ENCODE data around the gene TBCD. TPM values are rescaled to one million over a fixed set of nuclear protein-coding genes. Genes with fewer than 3 reads are reported as not detected.
"Not testable (repeated sequence)": the region's sequence is repeated elsewhere in the genome, so short reads cannot be mapped to it uniquely, and the experiment has no call there.

Gene TBCD
- total RNA-seq, 2 donors from 2014 or later, result 66.5 to 166 TPM

DNA sequence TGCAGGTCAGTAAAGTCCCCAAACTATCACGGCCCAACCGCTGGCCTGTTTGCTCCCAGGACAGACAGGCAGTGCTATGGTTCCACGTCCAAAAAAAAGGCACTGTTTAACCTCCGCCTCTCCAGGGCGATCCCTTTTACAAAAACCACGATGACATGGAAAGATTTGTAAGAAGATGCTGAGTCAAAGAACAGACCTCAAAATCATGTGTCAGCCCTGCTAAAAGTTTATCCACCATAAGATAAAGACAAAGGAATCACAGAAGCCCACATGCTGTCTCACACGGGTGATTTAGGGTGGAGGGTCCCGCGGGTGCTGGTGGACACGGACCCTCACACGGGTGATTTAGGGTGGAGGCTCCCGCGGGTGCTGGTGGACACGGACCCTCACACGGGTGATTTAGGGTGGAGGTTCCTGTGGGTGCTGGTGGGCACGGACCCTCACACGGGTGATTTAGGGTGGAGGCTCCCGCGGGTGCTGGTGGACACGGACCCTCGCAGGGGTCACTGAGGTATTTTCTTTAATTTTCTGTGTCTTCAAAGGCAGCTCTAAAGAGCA is 210.4 kb downstream of the TBCD start:
- peaks cover 3% of the 10 kb centered on the region for H3K9me3 Mint-ChIP-seq
- peaks cover 5 to 8% of the 10 kb centered on the region in 2 donors for H3K4me1 Mint-ChIP-seq (ENCODE audit: low read depth in 2 of 2)
- H3K36me3 Mint-ChIP-seq, result no peaks in the 10 kb centered on the region
- no peak for ATAC-seq
- no peak for DNase-seq (ENCODE audit: low spot score)
- no peak overlapping the region for H3K27ac Mint-ChIP-seq
- H3K27me3 Mint-ChIP-seq, result no peaks in the 10 kb centered on the region
- no peak overlapping the region for H3K4me3 Mint-ChIP-seq

DNA sequence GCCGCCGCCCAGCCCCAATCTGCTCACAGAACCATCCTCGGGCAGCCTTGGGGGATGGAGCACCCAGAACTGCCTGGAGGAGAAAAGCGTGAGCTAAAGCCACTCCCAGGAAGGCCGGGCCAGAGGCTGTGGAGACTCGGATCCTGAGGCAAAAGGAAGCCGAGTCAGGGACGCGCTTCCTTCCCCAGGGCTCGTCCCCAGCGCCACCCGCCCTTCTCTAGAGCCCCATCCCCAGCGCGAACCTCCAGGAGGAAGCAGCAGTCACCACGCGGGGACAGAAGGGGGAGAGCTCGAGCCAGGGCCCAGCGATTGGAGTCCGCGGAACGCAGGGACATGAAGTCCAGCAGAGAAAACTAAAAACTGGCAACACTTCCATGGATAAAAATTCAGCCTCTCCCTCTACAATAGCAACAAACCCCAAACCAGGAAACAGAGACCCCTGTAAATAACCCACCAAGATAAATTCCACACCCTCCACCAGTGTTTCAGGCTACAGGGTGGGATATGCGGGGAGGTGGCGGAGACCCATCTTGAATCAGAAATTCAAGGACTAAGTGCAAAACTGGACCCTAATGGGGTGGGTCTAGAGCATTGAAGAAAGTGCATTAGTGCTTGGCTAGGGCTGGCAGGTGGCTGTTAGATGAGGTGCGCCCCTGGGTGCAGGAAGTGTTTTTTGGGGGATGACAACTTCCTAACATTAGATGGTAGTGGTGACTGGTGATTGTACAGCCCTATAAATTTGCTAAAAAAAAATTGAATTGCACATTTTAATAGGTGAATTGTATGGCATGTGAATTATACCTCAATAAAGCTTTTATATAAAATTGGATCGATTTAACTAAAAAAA is 211.5 kb downstream of the TBCD start:
- H3K9me3 Mint-ChIP-seq, result peaks cover 3% of the 10 kb centered on the region
- H3K4me3 Mint-ChIP-seq, result no peak overlapping the region
- no peaks in the 10 kb centered on the region for H3K27me3 Mint-ChIP-seq
- peak; percentile 58 to 74 for ATAC-seq
- no peak for DNase-seq (ENCODE audit: low spot score)
- no peak overlapping the region for H3K27ac Mint-ChIP-seq
- H3K36me3 Mint-ChIP-seq, result no peaks in the 10 kb centered on the region
- peaks cover 5 to 8% of the 10 kb centered on the region in 2 donors for H3K4me1 Mint-ChIP-seq (ENCODE audit: low read depth in 2 of 2)

DNA sequence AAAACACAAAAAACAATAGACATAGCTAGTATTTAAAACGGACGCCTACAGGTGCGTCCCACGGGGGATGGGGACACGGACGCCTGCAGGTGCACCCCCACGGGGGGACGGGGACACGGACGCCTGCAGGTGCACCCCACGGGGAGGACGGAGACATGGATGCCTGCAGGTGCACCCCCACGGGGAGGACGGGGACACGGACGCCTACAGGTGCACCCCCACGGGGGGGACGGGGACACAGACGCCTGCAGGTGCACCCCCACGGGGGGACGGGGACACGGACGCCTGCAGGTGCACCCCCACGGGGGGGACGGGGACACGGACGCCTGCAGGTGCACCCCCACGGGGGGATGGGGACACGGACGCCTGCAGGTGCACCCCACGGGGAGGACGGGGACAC is 212.6 kb downstream of the TBCD start:
- H3K4me1 Mint-ChIP-seq (ENCODE audit: low read depth in 2 of 2); DNase-seq (ENCODE audit: low spot score); H3K27ac Mint-ChIP-seq; ATAC-seq; H3K36me3 Mint-ChIP-seq; H3K9me3 Mint-ChIP-seq; H3K27me3 Mint-ChIP-seq; H3K4me3 Mint-ChIP-seq: not testable (repeated sequence)

DNA sequence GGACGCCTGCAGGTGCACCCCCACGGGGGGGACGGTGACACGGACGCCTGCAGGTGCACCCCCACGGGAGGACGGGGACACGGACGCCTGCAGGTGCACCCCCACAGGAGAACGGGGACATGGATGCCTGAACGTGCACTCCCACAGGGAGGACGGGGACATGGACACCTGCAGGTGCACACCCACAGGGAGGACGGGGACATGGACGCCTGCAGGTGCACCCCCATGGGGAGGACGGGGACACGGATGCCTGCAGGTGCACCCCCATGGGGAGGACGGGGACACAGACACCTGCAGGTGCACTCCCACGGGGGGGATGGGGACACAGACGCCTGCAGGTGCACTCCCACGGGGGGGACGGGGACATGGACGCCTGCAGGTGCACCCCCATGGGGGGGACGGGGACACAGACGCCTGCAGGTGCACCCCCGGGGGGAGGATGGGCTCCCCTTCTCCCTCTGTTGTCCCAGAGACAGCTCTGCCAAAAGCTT is 213.0 kb downstream of the TBCD start:
- H3K27ac Mint-ChIP-seq, result no peak overlapping the region
- H3K36me3 Mint-ChIP-seq, result no peaks in the 10 kb centered on the region
- no peak for ATAC-seq
- no peaks in the 10 kb centered on the region for H3K27me3 Mint-ChIP-seq
- H3K4me3 Mint-ChIP-seq, result no peak overlapping the region
- H3K9me3 Mint-ChIP-seq, result no peaks in the 10 kb centered on the region
- peaks cover 4 to 5% of the 10 kb centered on the region in 2 donors for H3K4me1 Mint-ChIP-seq (ENCODE audit: low read depth in 2 of 2)
- DNase-seq (ENCODE audit: low spot score), result no peak

DNA sequence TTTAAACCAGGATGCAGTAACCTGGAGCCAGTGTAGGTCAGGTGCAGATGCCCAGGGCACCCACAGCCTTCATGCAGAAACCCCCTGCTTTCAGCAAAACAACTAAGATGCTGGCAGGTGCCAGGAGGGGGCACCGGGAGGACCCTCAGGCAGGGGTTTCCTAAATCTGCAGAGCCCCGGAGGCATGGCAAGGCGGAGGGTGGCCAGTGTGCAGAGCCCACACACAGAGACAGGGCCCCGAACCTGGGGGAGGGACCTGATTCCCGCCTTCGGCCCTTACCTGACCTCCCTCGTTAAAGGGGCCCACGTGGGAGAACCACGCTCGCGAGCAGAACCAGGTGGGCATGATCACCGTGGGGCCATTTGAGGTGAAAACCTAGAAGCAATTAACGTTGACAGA is 213.5 kb downstream of the TBCD start:
- DNase-seq (ENCODE audit: low spot score) (no peak), ATAC-seq (no peak)
- Mint-ChIP-seq H3K4me3 (no peak overlapping the region), H3K27ac (no peak overlapping the region), H3K27me3 (no peaks in the 10 kb centered on the region), H3K36me3 (no peaks in the 10 kb centered on the region), H3K4me1 (ENCODE audit: low read depth in 2 of 2) (peaks cover 4 to 5% of the 10 kb centered on the region in 2 donors), H3K9me3 (no peaks in the 10 kb centered on the region)

DNA sequence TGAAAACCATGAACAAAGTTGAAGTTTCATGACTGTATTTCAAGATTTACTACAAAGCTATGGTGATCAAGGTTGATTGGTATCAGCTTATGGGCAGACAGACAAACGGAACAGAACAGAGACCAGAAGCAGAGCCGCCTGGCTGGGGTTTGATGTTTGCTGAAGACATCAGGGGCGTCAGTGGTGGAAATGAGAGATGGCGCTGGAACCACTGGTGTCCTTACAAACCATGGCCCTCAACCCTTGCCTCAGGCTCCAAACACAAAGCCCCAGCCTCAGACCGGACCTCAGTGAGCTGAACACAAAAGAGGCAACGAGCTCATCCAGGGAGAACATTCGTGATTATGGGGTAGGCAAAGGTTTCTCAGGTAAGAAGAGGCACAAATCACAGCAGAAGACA is 214.6 kb downstream of the TBCD start:
- H3K4me3 Mint-ChIP-seq, result no peak overlapping the region
- H3K4me1 Mint-ChIP-seq (ENCODE audit: low read depth in 2 of 2), result peaks cover 4 to 5% of the 10 kb centered on the region in 2 donors
- no peaks in the 10 kb centered on the region for H3K36me3 Mint-ChIP-seq
- no peaks in the 10 kb centered on the region for H3K9me3 Mint-ChIP-seq
- DNase-seq (ENCODE audit: low spot score), result no peak
- no peaks in the 10 kb centered on the region for H3K27me3 Mint-ChIP-seq
- H3K27ac Mint-ChIP-seq, result no peak overlapping the region
- ATAC-seq, result no peak

DNA sequence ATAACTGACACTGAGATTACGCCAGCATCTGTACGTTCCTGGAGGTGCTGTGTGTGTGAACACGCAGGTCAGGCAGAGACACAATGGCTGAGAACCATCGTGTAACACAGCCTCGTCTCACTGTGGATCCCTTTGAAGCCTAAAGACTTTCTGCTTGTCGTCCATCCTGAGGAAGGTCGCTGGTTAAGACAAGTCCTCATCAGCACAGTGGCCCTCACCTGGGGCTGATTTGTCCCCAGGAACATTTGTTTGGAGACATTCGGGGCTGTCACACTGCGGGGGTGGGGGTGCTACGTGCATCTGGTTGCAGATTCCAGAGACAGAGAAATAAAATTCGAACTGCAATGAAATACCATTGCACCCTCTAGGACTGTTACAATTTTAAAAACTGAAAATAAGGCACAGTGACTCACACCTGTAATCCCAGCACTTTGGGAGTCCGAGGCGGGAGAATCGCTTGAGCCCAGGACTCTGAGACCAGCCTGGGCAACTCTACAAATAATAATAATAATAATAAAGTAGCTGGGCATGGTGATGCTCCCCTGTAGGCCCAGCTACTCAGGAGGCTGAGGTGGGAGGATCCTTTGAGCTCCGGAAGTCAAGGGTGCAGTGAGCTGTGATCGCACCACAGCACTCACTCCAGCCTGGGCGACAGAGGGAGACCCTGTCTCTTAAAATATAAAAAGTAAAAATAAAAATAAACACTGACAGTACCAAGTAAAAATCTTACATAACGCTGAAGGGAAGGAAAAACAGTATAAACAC is 215.6 kb downstream of the TBCD start:
- Mint-ChIP-seq H3K27me3 (no peaks in the 10 kb centered on the region), H3K27ac (no peak overlapping the region)

DNA sequence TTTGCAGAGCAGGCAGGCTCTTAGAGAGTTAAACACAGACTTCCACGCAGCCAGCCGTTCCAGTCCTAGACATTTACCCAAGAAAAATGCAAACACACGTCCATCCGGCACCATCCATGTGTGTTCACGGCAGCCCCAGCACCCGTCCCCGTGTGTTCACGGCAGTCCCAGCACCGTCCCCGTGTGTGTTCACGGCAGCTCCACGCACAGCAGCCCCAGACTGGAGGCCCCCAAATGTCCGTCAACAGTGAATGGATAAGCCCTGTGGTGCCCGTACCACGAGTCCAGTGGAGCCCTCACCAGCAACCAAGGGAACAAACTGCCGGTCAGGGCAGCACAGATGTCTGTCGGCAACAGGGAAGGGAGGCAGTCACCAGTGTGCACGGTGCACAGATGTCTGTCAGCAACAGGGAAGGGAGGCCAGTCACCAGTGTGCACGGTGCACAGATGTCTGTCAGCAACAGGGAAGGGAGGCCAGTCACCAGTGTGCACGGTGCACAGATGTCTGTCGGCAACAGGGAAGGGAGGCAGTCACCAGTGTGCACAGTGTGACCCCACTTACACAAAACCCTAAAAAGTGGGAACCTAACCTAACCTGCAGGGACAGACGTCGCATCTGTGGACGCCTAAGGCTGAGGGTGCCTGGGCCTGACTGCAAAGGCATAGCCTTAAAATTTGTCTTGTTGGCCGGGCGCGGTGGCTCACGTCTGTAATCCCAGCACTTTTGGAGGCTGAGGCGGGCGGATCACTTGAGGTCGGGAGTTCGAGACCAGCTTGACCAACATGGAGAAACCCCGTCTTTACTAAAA is 216.4 kb downstream of the TBCD start:
- not testable (repeated sequence) for H3K4me3 Mint-ChIP-seq; H3K27ac Mint-ChIP-seq; H3K9me3 Mint-ChIP-seq; DNase-seq (ENCODE audit: low spot score); ATAC-seq; H3K27me3 Mint-ChIP-seq; H3K4me1 Mint-ChIP-seq (ENCODE audit: low read depth in 2 of 2); H3K36me3 Mint-ChIP-seq

More for the DNA sequence above, 215.6 kb downstream of the TBCD start:
- Mint-ChIP-seq H3K9me3 (no peaks in the 10 kb centered on the region), H3K4me1 (ENCODE audit: low read depth in 2 of 2) (peaks cover 4 to 5% of the 10 kb centered on the region in 2 donors), H3K36me3 (no peaks in the 10 kb centered on the region), H3K4me3 (no peak overlapping the region)
- DNase-seq (ENCODE audit: low spot score) (no peak), ATAC-seq (no peak)

DNA sequence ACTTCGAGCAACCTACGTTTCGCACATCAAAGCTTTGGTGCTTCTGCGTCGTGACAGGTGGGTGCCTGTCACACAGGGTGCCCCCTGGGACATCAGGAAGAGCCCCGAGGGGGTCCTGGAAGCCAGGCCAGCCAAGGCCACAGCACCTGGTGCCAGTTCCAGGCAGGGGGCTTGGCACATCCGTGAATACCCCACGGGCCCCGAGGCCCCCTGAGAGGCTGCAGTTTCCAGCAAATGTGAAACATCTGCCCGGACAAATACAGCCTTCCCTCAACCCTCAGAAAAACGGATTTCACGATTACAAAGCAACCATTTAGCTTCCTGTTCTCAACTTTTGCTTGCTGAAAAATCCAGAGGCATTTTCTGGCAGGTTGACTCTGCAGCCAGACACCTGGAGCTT is 218.2 kb downstream of the TBCD start:
- ATAC-seq, result no peak
- Mint-ChIP-seq H3K9me3 (no peaks in the 10 kb centered on the region), H3K27me3 (no peaks in the 10 kb centered on the region), H3K27ac (no peak overlapping the region), H3K4me1 (ENCODE audit: low read depth in 2 of 2) (no peaks in the 10 kb centered on the region), H3K36me3 (no peaks in the 10 kb centered on the region), H3K4me3 (no peak overlapping the region)
- no peak for DNase-seq (ENCODE audit: low spot score)

DNA sequence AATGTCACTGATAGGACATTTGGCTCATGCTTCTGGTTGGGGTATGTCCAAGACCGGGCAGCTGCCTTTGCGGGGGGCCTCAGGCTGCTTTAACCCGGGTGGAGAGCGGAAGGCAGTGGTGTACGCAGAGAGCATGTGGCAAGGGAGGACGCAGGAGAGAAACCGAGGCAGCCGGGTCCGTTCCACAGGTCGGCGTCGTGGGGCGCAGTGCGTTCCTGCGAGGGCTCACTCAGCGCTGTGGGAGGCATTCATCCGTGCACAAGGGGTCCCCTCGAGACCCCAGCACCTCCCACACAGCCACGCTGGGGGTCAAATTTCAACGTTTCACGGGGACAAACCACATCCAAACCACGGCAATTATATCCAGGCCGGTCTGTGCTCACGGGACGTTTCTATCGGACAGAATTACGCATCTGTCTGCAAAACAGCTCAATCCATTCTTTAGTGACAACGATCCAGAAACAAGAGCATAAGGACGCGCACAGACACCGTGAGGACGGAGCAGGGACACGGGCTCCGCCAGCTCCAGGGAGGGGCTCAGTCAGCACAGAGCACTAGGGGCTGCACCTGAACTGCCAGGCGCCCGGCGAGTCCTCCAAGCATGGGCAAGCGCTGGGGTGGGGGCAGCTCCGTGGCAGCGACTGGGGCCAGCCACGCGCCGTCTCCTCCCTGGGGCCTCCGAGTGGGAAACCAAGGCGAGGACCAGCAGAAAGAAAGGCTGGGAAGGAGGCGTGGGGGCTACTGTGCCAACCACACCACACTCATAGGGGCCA is 219.1 kb downstream of the TBCD start:
- H3K4me1 Mint-ChIP-seq (ENCODE audit: low read depth in 2 of 2), result no peaks in the 10 kb centered on the region
- H3K27ac Mint-ChIP-seq, result no peak overlapping the region
- no peaks in the 10 kb centered on the region for H3K36me3 Mint-ChIP-seq

DNA sequence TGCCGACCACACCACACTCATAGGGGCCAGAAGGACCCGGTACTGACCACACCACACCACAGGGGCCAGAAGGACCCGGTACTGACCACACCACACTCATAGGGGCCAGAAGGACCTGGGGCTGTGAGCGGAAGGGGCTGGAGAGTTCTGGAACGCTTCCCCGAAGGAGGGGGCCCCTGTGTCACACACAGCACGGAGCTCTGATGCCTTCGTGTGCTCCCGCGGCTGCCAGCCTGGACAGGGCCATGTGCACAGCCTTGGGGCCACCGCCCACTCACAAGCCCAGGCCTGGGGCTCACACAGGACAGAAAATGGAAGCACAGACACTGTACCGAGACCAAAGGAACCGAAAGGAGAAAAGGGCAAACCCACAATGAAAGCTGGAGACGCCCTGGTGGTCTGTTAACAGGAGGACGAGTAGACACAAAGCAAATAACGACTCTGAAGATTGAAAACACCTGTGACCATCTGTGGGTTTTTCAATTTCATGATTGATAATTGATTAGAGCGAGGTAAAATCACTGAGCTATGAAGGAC is 221.0 kb downstream of the TBCD start:
- H3K4me3 Mint-ChIP-seq, result no peak overlapping the region
- H3K27me3 Mint-ChIP-seq, result no peaks in the 10 kb centered on the region

More for the DNA sequence above, 219.1 kb downstream of the TBCD start:
- no peaks in the 10 kb centered on the region for H3K27me3 Mint-ChIP-seq
- H3K4me3 Mint-ChIP-seq, result no peak overlapping the region
- ATAC-seq (no peak), DNase-seq (ENCODE audit: low spot score) (no peak)
- H3K9me3 Mint-ChIP-seq, result no peaks in the 10 kb centered on the region

DNA sequence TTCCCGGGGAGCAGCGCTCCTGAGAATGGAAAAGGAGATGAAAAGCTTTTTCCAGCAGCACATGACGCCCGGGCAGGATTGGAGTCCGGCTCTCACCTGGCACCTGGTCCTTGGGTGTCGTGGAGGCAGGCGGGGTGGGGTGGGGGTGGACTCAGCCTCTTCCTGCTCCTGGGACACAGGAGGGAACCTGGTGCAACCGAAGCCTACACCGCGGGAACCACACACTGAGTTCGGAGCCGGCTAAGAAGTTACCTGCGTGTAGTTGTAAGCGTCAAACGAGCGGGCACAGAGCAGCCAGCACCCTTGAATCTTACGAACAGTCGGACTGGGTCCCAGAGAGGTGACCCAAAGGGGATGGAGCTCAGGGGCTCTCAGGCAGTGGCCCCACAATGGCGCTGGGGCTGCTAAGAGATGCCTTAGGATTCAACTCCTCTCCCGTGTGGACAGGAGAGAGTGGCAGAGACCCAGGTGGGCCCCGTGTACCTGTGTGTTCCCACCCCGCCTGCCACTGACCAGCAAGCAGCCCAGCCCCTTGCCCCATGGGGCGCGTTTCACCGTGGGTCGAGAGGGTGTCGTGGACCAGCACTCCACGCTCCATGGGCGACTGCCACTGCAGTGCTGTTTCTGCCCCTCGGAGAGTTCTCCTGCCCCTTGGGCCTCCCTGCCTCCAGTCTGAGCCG is 221.7 kb downstream of the TBCD start:
- no peaks in the 10 kb centered on the region for H3K9me3 Mint-ChIP-seq
- no peaks in the 10 kb centered on the region for H3K27me3 Mint-ChIP-seq
- H3K27ac Mint-ChIP-seq, result no peak overlapping the region
- ATAC-seq (no peak), DNase-seq (ENCODE audit: low spot score) (no peak)
- H3K36me3 Mint-ChIP-seq, result no peaks in the 10 kb centered on the region
- no peak overlapping the region for H3K4me3 Mint-ChIP-seq
- H3K4me1 Mint-ChIP-seq (ENCODE audit: low read depth in 2 of 2), result peaks cover 4 to 7% of the 10 kb centered on the region in 2 donors

More for the DNA sequence above, 221.0 kb downstream of the TBCD start:
- ATAC-seq (no peak), DNase-seq (ENCODE audit: low spot score) (no peak)
- Mint-ChIP-seq H3K27ac (no peak overlapping the region), H3K36me3 (no peaks in the 10 kb centered on the region), H3K9me3 (no peaks in the 10 kb centered on the region), H3K4me1 (ENCODE audit: low read depth in 2 of 2) (peaks cover 0 to under 1% of the 10 kb centered on the region in 2 donors)

Data from natural killer cell treated with Interleukin-12 subunit alpha and Interleukin-12 subunit beta and Interleukin-15 and Interleukin-18, amount 100 ng/mL, for 72 hours (primary cell).